Calu3 (cell line): Measurements from ENCODE around the gene MX1. TPM values are rescaled to one million over a fixed set of nuclear protein-coding genes. Genes with fewer than 3 reads are reported as not detected.

ENCODE experiments used
- BruUV-seq: library from RNA; stranded (reverse); fragments of 400-500 nt; replicated peaks from 2 replicates; lab custom pipeline; 2021; lab: Mats Ljungman, UMichigan
- CTCF ChIA-PET: fragments of 300-600 bp; sonication (Branson Sonifier 250); formaldehyde crosslinking; loops from one replicate; lab custom pipeline; 2022; ENCODE audit warnings: antibody characterized with exemption; lab: Charles Lee
- DNase-seq: peaks from one replicate; pipeline ENCODE4 v3.0.0; 2022
- H3K27ac Mint-ChIP-seq: one replicate; pipeline ENCODE4 v1.8.0; 2022; ENCODE audit warnings: mixed read lengths; ENCODE audit not compliant: unreplicated experiment
- H3K27me3 Mint-ChIP-seq: one replicate; pipeline ENCODE4 v1.8.0; 2022; ENCODE audit warnings: mixed read lengths; ENCODE audit not compliant: unreplicated experiment
- H3K36me3 Mint-ChIP-seq: one replicate; pipeline ENCODE4 v1.8.0; 2022; ENCODE audit warnings: mild to moderate bottlenecking, moderate library complexity, mixed read lengths; ENCODE audit not compliant: insufficient read depth, unreplicated experiment
- H3K4me1 Mint-ChIP-seq: one replicate; pipeline ENCODE4 v1.8.0; 2022; ENCODE audit warnings: mild to moderate bottlenecking, low read depth, mixed read lengths; ENCODE audit not compliant: unreplicated experiment
- H3K4me3 Mint-ChIP-seq: one replicate; pipeline ENCODE4 v1.8.0; 2022; ENCODE audit warnings: mild to moderate bottlenecking, low read depth, moderate library complexity, mixed read lengths; ENCODE audit not compliant: unreplicated experiment
- H3K9me3 Mint-ChIP-seq: one replicate; pipeline ENCODE4 v1.8.0; 2022; ENCODE audit warnings: low read depth, mixed read lengths; ENCODE audit not compliant: unreplicated experiment
- intact Hi-C: fragments of 100-400 bp; cut with micrococcal nuclease; formaldehyde crosslinking; loops from one replicate; pipeline ENCODE4 v1.10.0; 2022; ENCODE audit not compliant: unreplicated experiment
- total RNA-seq: library from RNA; stranded (reverse); gene quantifications from 2 replicates; pipeline ENCODE4 v1.2.3, GENCODE V29; 2022
- TF ChIP-seq, protein P1 (sequence below): fragments of 200-600 bp; IDR thresholded peaks from one replicate; pipeline ENCODE4 v1.8.0; 2022; ENCODE audit warnings: antibody characterized with exemption; ENCODE audit not compliant: unreplicated experiment

Gene MX1
- total RNA-seq, 1 experiment from 2014 or later: 175 TPM

DNA sequence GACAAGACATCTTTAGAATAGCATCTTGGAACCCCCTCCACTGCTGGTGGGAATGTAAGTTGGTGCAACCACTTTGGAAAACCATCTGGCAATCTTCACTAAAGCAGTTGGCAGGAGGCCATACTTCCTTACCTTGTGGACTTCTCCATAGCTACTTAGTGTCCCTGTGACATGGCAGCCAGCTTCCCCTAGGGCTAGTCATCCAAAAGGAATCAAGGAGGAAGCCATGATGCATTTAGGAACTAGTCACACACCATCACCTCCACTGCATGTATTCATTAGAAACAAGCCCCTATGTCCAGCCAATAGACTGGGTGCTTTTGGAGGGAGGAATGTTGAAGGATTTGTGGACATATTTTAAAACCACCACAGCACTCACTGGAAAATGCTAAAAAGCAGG, 44.3 kb upstream of the MX1 start:
- Mint-ChIP-seq H3K4me3 (no peak overlapping the region), H3K27me3 (peaks cover 27% of the 10 kb centered on the region), H3K9me3 (no peaks in the 10 kb centered on the region), H3K27ac (no peak overlapping the region), H3K36me3 (no peaks in the 10 kb centered on the region), H3K4me1 (no peaks in the 10 kb centered on the region)
- TF ChIP-seq, protein P1, sequence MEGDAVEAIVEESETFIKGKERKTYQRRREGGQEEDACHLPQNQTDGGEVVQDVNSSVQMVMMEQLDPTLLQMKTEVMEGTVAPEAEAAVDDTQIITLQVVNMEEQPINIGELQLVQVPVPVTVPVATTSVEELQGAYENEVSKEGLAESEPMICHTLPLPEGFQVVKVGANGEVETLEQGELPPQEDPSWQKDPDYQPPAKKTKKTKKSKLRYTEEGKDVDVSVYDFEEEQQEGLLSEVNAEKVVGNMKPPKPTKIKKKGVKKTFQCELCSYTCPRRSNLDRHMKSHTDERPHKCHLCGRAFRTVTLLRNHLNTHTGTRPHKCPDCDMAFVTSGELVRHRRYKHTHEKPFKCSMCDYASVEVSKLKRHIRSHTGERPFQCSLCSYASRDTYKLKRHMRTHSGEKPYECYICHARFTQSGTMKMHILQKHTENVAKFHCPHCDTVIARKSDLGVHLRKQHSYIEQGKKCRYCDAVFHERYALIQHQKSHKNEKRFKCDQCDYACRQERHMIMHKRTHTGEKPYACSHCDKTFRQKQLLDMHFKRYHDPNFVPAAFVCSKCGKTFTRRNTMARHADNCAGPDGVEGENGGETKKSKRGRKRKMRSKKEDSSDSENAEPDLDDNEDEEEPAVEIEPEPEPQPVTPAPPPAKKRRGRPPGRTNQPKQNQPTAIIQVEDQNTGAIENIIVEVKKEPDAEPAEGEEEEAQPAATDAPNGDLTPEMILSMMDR: no peak
- no peak for DNase-seq
- CTCF ChIA-PET: no interaction called here
- intact Hi-C loops: no loop called here
- BruUV-seq: no TSS peak

DNA sequence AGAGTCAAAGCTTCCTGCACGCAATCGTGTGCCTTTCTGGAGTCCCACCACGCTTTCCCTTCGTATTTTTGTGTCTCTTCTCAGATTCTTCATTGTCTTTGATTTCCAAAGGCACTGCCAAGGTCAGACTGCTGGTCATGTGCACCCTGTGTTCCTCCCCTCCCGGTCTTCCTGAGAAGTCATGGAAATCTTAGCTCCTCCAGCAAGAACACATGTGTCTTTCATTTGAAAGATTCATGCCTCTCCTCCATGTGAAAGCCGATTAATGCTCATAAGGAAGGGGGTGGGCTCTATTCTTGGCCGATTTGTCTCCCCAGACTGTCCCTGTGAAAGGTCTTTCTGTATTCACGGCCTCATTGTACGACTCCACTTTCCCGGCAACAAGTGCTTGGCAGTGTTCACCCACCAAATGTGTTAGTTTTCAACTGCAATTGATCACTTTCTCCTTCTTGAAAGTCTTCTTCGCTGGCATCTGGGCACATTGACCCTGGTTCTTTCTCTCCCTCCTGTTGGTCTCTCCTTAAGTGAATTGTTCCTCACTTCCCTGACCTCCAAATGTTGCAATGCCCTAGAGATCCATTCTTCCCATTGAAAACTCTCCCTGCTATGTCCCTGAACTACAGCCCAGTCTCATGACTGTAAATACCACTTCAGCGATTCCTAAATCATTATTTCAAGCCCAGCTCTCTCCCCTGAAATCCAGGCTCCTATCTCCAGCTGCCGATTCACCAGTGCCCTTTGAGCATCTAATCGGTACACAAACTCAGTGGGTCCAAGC, 38.8 kb upstream of the MX1 start:
- CTCF ChIA-PET: no interaction called here
- intact Hi-C loops: no loop called here

DNA sequence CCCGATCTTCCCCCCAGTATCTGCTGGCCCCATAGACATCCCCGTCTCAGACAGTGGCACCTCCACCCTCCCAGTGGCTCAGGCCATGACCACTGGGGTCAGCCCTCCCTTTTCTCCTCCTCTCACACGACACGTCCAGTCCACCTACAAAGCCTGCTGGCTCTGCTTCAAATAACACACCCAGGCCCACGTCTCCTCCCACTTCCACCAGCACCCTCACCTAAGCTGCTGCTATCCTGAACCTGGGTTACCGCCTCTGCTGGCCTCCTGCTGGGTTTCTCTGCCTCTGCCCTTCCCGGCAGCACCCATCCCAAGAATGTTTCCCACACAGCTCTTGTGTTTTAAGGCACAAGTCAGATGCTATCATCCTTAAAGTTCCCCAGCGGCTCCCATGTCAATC, 38.2 kb upstream of the MX1 start:
- Mint-ChIP-seq H3K27ac (no peak overlapping the region), H3K9me3 (no peaks in the 10 kb centered on the region), H3K4me1 (no peaks in the 10 kb centered on the region), H3K36me3 (no peaks in the 10 kb centered on the region), H3K4me3 (no peak overlapping the region), H3K27me3 (peaks cover 30% of the 10 kb centered on the region)
- no peak for DNase-seq
- CTCF ChIA-PET: no interaction called here
- intact Hi-C loops: no loop called here
- TF ChIP-seq, protein P1: no peak
- BruUV-seq: no TSS peak

More for the DNA sequence above, 38.8 kb upstream of the MX1 start:
- no peaks in the 10 kb centered on the region for H3K9me3 Mint-ChIP-seq
- H3K36me3 Mint-ChIP-seq: no peaks in the 10 kb centered on the region
- no peaks in the 10 kb centered on the region for H3K4me1 Mint-ChIP-seq
- no peak overlapping the region for H3K27ac Mint-ChIP-seq
- no TSS peak for BruUV-seq
- H3K27me3 Mint-ChIP-seq: peaks cover 29% of the 10 kb centered on the region
- no peak overlapping the region for H3K4me3 Mint-ChIP-seq
- DNase-seq: no peak
- TF ChIP-seq, protein P1: no peak

DNA sequence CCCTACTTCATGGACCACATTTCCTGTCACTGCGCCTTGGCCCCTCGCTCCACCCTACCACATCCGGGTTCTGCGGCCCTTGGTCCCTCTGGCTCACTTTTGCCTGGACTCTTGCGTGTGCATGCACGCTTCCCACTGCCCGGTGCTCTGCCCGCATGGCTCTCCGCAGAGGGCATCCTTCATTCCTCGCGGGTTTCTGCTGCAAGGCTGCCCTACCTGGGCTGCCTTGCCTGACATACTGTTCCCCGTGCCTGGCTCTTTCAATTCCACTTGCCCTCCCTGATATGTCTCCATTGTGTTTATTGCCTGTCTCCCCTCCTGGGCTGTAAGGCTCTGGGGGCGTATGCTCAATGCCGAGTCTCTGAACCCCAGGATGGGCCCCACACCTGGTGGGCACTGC, 37.8 kb upstream of the MX1 start:
- Mint-ChIP-seq H3K9me3 (no peaks in the 10 kb centered on the region), H3K4me1 (no peaks in the 10 kb centered on the region), H3K36me3 (no peaks in the 10 kb centered on the region), H3K4me3 (no peak overlapping the region), H3K27ac (no peak overlapping the region), H3K27me3 (peaks cover 34% of the 10 kb centered on the region)
- intact Hi-C loops: no loop called here
- CTCF ChIA-PET: no interaction called here
- no peak for DNase-seq
- TF ChIP-seq, protein P1: no peak
- no TSS peak for BruUV-seq
